HG03354 (cell line): ENCODE data around the gene SLC10A6.

Experiments
- ATAC-seq: cut with Tn5 transposase; IDR thresholded peaks from one replicate; pipeline ENCODE4 v1.9.1; 2021; ENCODE audit warnings: mild to moderate bottlenecking; ENCODE audit not compliant: unreplicated experiment, poor library complexity, severe bottlenecking

Gene SLC10A6

GRCh38 chr4:86853209-86853608, 4.0 kb upstream of the SLC10A6 start:
- no peak for ATAC-seq

GRCh38 chr4:86848136-86848535, 1.0 kb downstream of the SLC10A6 start:
- ATAC-seq, result no peak

- ATAC-seq, result no peak
Measured at GRCh38 chr4:86847571-86847970, 1.6 kb downstream of the SLC10A6 start.

GRCh38 chr4:86846921-86847320, 2.3 kb downstream of the SLC10A6 start:
- no peak for ATAC-seq

GRCh38 chr4:86845593-86845992, 3.6 kb downstream of the SLC10A6 start:
- ATAC-seq, result no peak

GRCh38 chr4:86841309-86841708, 7.9 kb downstream of the SLC10A6 start:
- no peak for ATAC-seq

GRCh38 chr4:86840858-86841257, 8.3 kb downstream of the SLC10A6 start:
- no peak for ATAC-seq

GRCh38 chr4:86837691-86838503, 11.3 kb downstream of the SLC10A6 start:
- no peak for ATAC-seq

GRCh38 chr4:86835677-86836076, 13.5 kb downstream of the SLC10A6 start:
- no peak for ATAC-seq

- ATAC-seq, result no peak
Measured at GRCh38 chr4:86834901-86835300, 14.3 kb downstream of the SLC10A6 start.

GRCh38 chr4:86833615-86834014, 15.6 kb downstream of the SLC10A6 start:
- ATAC-seq, result no peak

GRCh38 chr4:86831262-86832130, 17.7 kb downstream of the SLC10A6 start:
- no peak for ATAC-seq

- ATAC-seq, result no peak
Measured at GRCh38 chr4:86825511-86825910, 23.7 kb downstream of the SLC10A6 start.

- no peak for ATAC-seq
Measured at GRCh38 chr4:86822136-86822535, 27.0 kb downstream of the SLC10A6 start.

GRCh38 chr4:86821151-86821550, 28.0 kb downstream of the SLC10A6 start:
- ATAC-seq, result no peak

- ATAC-seq, result no peak
Measured at GRCh38 chr4:86819561-86819960, 29.6 kb downstream of the SLC10A6 start.

- no peak for ATAC-seq
Measured at GRCh38 chr4:86818841-86819240, 30.3 kb downstream of the SLC10A6 start.

GRCh38 chr4:86818211-86818610, 31.0 kb downstream of the SLC10A6 start:
- no peak for ATAC-seq

- no peak for ATAC-seq
Measured at GRCh38 chr4:86816501-86817273, 32.5 kb downstream of the SLC10A6 start.

GRCh38 chr4:86815653-86816052, 33.5 kb downstream of the SLC10A6 start:
- no peak for ATAC-seq
